Measurements from ENCODE around the gene SEMA4D. TPM values are rescaled to one million over a fixed set of nuclear protein-coding genes. Genes with fewer than 3 reads are reported as not detected.
"Not testable (repeated sequence)": the region's sequence is repeated elsewhere in the genome, so short reads cannot be mapped to it uniquely, and the experiment has no call there.

The SEMA4D gene
- total RNA-seq, 4 donors from 2014 or later: 23.6 to 77.0 (median 41.3) TPM

- Histone ChIP-seq H3K36me3 (peaks cover 0 to 30% of the 10 kb centered on the region in 2 donors), H3K27ac (no peak overlapping the region), H3K9me3 (no peaks in the 10 kb centered on the region), H3K27me3 (no peaks in the 10 kb centered on the region), H3K4me3 (no peak overlapping the region), H3K4me1 (no peaks in the 10 kb centered on the region)
- intact Hi-C loops (cut with DNase I; ENCODE audit: low total_unique reads): no loop called here
- DNase-seq: no peak
- in situ Hi-C loops (cut with MboI; ENCODE audit: low sequenced_read_pairs in 4 of 4): no loop called here
- TF ChIP-seq POLR2A (IDR thresholded peaks at IDR 0.05): no peak
- no peak for TF ChIP-seq CTCF (IDR thresholded peaks at IDR 0.05 in 4 of 5, conservative IDR thresholded peaks at IDR 0.05 in 1 of 5)
- ATAC-seq: no peak
Measured at GRCh38 chr9:89375191-89375760, 122.6 kb downstream of the SEMA4D start.

GRCh38 chr9:89374176-89374575, 123.7 kb downstream of the SEMA4D start:
- intact Hi-C loops (cut with DNase I; ENCODE audit: low total_unique reads) (no loop called here), in situ Hi-C loops (cut with MboI; ENCODE audit: low sequenced_read_pairs in 4 of 4) (no loop called here)
- DNase-seq: no peak
- ATAC-seq: no peak
- H3K4me3 ChIP-seq: no peak overlapping the region
- no peak for TF ChIP-seq POLR2A (IDR thresholded peaks at IDR 0.05)
- TF ChIP-seq CTCF (IDR thresholded peaks at IDR 0.05 in 4 of 5, conservative IDR thresholded peaks at IDR 0.05 in 1 of 5): no peak
- H3K9me3 ChIP-seq: no peaks in the 10 kb centered on the region
- H3K4me1 ChIP-seq: no peaks in the 10 kb centered on the region
- peaks cover 0 to 28% of the 10 kb centered on the region in 2 donors for H3K36me3 ChIP-seq
- no peak overlapping the region for H3K27ac ChIP-seq
- H3K27me3 ChIP-seq: no peaks in the 10 kb centered on the region

GRCh38 chr9:89372979-89373378, 124.9 kb downstream of the SEMA4D start:
- no peaks in the 10 kb centered on the region for H3K9me3 ChIP-seq
- TF ChIP-seq POLR2A (IDR thresholded peaks at IDR 0.05): no peak
- TF ChIP-seq CTCF (IDR thresholded peaks at IDR 0.05 in 4 of 5, conservative IDR thresholded peaks at IDR 0.05 in 1 of 5): no peak
- no peak overlapping the region for H3K27ac ChIP-seq
- in situ Hi-C loops (cut with MboI; ENCODE audit: low sequenced_read_pairs in 4 of 4): no loop called here
- H3K4me1 ChIP-seq: no peaks in the 10 kb centered on the region
- H3K36me3 ChIP-seq: peaks cover 0 to 16% of the 10 kb centered on the region in 2 donors
- no peaks in the 10 kb centered on the region for H3K27me3 ChIP-seq
- ATAC-seq (no peak), DNase-seq (no peak)
- H3K4me3 ChIP-seq: no peak overlapping the region
- intact Hi-C loops (cut with DNase I; ENCODE audit: low total_unique reads): no loop called here

- peak in 1 of 2 donors; percentile 10 for ATAC-seq
- no peaks in the 10 kb centered on the region for H3K4me1 ChIP-seq
- H3K27ac ChIP-seq: no peak overlapping the region
- in situ Hi-C loops (cut with MboI; ENCODE audit: low sequenced_read_pairs in 4 of 4): no loop called here
- H3K9me3 ChIP-seq: no peaks in the 10 kb centered on the region
- TF ChIP-seq CTCF (IDR thresholded peaks at IDR 0.05 in 4 of 5, conservative IDR thresholded peaks at IDR 0.05 in 1 of 5) (no peak), POLR2A (IDR thresholded peaks at IDR 0.05) (no peak)
- no peak overlapping the region for H3K4me3 ChIP-seq
- no peaks in the 10 kb centered on the region for H3K27me3 ChIP-seq
- no peak for DNase-seq
- peaks cover 0 to 9% of the 10 kb centered on the region in 2 donors for H3K36me3 ChIP-seq
- intact Hi-C loops (cut with DNase I; ENCODE audit: low total_unique reads): no loop called here
Measured at GRCh38 chr9:89372230-89372816, 125.6 kb downstream of the SEMA4D start.

- H3K36me3 ChIP-seq; intact Hi-C loops (cut with DNase I; ENCODE audit: low total_unique reads); H3K4me3 ChIP-seq; ATAC-seq; in situ Hi-C loops (cut with MboI; ENCODE audit: low sequenced_read_pairs in 4 of 4); DNase-seq; H3K27ac ChIP-seq; H3K9me3 ChIP-seq; H3K27me3 ChIP-seq; H3K4me1 ChIP-seq: not testable (repeated sequence)
Measured at GRCh38 chr9:89371791-89372190, 126.1 kb downstream of the SEMA4D start.

Measured in gastrocnemius medialis (tissue), 4 donors.